Stimulated activated CD8-positive, alpha-beta memory T cell treated with anti-CD3 and anti-CD28 coated beads, Interleukin-12 subunit alpha, Interleukin-12 subunit beta, amount 100 ng/mL, for 4 hours (primary cell): ENCODE measurements around the gene CDC40.

Experiments used
- DNase-seq: peaks from one replicate; pipeline ENCODE4 v3.0.0-alpha.2; 2020; ENCODE audit warnings: low read depth

Gene CDC40

DNA sequence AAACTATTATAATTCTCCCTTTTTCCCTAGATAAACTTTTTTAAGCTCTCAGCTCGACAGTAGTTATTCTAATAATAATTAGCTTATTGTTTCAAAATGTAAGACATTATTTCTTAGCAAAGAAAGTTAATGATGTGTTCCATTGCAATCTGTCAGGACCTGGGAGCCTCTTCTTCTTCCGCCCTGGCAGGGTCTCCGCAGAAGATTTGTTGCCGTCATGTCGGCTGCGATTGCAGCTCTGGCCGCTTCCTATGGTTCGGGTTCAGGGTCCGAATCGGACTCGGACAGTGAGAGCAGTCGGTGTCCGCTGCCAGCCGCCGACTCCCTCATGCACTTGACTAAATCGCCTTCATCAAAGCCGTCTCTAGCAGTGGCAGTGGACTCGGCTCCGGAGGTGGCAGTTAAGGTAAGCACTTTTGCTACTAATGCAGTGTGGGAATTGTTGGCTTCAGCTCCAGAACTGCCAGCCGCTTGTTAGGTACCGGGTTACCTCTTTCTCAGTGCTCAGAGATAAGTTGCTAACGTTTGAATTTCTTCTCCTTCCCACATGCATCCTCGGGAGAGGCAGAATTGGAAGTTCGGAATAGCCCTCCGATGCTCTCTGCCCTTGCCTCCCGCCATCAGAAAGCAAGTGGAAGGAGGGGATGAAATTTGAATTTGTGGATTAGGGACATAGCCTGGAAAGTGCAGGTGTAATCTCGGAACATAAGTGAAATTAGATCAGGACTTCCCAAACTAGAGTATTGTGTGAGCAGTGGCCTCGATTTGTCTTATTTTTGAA, at the start of gene CDC40:
Gene CDC40 (plus strand): TSS at position 200 of the 781 bp plus-strand sequence. CDS start 18 bp downstream, at position 218.
- DNase-seq = peak; percentile 30

DNA sequence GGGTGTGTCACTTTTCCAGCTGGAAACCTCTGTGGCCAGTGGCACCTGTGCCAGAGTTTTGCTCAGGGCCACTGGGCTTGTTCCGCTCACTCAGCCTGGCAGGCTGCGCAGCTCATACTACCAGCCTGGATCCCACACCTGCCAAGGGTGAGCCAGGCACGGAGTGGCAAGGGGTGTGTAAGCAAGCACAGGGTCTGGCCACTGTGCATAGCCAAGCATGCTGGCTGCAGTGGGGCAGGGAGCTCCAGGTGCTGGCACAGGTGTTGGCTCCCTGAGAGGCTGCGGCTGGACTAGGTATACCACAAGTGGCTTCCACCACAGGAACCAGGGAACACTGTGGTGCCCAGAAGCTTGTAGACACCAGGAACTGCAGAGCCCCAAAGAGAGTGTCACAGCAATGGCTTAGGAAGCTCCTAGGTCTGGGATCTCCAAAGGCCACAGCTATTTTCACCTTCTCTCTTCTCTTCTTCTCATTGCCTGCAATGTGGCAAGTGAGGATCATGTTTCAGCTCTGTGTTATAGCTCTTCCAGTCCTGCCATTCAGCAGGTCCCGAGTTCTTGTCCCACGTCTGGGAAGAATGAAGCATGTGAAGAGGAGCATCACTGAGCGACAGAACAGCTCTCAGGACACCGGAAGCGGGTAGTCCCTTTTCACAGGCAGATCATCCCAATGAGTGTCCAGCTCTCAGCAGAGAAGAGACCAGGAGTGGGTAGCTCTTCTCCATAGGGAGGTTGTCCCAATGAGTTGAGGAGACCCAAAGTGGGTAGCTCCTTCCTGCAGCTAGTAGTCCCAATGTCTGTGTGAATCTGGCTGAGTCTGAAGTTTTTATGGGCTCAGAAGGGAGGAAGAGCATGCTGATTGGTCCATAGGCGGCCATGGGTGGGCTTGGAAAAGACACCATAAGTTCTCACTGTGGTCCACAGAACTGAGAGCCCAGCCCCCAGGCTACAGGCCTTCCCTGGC, 42.0 kb upstream of the CDC40 start:
- DNase-seq = no peak

DNA sequence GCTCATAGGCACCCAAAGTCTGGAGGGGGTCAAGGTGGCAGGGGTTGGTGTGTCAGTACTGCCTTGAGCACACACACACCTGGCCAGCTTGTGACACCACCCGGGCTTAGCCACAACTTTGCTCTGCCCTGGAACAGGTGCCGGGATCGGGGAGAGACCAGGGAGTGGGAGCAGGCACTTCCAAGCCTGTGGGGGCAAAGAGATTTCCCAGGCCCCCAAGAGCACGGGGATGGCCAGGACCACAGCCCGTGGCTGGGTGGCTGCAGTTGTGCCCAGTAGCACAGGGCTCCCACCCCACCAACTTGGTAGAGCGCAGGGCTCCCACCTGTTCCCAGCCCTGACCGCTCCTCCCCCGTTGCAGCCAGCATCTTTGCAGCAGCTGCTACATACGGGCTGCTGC, 41.2 kb upstream of the CDC40 start:
- DNase-seq = no peak

DNA sequence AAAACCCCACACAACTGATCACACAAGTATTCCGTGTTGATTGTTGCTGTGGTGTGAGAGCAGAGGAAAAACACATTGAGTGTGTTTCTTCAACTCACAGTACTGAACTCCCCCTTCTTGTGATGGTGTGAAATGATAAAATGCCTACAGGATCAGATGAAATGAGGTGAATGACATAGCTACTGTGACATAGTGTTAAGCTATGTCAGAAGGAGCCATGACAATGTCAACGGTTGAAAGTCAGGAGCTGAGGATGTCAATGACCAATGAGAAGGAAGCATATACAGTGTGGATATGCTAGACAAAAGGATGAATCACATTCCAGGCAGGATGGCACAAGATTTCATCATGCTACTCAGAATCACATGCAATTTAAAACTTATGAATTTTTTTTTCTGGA, 39.6 kb upstream of the CDC40 start:
- DNase-seq = no peak

DNA sequence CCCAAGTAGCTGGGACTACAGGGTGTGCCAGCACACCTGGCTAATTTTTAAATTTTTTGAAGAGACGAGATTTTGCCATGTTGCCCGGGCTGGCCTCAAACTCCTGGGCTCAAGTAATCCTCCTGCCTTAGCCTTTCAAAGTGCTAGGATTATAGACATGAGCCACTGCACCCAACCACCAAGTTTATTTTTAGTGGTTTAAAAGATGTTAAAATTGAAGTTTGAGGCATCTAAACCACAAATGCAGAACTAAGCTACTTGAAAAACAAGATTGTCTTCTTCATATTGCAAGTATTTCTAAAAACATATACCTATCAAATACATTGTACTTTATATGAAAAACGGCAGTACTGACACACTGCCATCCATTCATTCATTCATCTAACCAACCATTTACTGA, 32.4 kb upstream of the CDC40 start:
- no peak for DNase-seq

DNA sequence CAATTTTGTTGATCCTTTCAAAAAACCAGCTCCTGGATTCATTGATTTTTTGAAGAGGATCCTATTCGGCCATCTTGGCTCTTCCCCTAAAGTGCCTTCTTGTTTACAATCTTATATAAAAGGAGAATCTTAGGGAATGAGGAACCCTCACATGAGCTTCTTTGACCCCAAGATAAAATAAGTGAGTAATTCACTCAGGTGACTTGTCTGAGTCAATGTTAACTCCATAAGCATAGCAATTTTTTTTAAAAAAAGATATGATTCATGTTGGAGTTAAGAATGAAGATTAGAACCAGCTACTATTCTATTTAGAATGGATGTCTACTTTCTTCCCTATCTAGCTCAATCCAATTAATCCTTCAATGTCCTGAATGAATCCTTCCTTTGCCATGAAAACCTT, 21.7 kb upstream of the CDC40 start:
- no peak for DNase-seq

DNA sequence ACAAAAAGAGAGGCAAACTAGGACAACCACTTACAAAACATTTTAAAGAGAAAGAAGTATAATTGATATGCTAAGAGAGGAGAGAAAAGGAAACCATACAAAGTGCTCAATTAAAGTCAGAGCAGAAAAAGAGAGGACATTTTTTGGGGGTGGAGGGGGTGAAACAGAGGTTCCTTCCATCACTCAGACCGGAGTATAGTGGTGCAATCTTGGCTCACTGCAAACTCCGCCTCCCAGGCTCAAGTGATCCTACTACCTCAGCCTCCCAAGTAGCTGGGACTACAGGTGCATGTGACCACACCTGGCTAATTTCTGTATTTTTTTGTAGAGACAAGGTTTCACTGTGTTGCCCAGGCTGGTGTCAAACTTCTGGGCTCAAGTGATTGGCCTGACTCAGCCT, 10.1 kb upstream of the CDC40 start:
- DNase-seq = no peak

DNA sequence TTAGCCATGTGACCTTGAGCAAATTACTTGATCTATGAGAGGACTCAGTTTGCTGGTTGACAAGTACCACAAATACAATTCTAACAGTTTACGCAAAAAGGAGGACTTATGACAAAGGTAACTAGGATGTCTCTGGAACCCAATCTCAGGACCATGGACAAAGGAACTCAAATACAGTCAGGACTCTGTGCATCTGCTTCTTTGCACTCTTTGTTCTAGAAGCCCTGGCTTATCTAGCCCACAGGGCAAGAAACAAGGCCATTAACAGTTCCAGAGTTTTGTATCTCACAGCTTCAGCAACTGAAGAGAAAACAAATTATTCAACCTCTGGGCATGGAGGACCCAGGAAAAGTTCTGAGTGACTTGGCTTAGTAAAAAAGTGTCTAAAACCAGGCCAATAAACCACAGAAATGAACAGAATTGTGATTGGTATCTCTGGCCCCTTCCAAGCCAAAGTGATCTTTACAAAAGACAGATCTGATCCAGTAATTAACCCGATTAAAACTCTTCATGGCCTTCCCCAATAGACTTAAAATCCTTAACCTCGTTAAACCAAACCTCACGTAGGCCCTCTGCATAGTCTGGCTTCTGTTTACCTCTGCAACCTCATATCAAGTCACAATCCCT, 6.6 kb upstream of the CDC40 start:
- no peak for DNase-seq

DNA sequence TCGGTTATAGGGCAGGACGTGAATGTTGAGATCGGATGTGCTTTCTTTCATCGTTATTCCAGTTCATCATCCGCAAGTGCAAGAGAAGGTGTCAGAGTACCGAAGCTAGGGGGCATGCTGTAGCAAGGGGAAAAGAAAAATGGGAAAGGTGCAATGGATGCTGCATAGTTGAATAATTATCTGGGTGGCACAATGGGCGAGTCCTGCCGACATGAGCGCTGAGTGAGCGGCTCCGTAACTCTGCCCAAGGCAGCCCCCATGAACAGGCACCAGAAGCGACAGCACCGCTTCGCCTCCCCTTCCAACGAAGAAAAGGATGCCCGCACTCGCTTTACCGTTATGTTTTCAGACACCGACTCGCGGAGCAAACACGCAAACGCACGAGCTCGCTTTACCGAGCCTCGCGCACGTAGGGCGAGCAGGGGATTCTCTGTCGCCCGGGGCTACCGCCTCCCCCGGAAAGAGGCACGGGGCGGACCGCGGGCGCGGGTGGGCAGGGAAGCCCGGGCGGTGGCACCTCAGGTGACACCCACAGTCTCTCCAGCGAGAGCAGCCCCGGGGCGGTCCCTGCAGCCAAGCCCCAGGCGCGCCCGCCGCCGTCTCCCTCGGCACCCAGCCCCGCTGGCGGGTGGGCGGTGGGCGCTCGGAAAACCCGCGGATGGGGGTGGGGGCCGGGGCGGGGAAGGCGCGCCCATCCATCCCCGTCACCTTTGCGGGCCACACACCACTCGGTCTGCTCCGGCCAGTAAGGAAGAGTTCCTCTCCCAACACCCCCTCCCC, 1.4 kb upstream of the CDC40 start:
- DNase-seq = peak; percentile 58

DNA sequence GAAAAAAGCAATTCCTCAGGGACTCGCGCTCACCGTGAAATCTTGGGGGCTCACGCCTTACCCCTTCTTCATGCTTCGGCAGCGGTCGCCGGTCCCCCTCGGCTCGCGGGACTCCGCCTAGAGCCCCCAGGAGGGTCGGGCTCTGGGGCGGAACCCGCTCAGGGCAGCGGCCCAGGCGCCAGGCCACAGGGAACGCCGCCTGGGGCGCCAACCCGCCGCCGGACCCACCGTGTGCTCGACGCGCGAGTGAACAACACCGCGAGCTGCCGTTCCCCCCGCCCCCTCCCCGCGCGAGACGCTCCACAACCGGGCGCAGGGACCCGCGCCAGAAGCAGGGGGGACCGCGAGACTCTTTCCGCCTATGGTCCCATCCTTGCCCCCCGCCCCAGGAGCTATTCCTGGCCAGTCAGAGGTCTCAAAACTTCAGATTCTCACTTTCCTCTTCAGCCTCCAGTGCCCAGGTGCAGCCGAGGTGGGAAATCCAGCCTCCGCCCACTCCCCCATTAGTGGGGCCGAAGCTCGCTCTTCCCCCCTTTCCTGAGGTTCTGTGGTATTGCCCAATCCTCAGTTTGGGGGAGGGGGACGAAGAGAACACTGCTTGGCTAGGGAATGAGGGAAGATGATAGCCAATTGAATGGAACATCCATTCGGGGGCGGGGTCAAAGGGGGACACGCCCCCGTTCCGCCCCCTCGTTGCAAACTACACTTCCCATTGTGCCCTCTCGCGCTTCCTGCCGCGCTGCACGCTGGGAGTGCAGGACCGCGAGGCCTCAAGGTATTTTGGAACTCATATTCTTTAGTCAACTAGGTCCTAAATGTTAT, 610 bp upstream of the CDC40 start, which contains the start of gene WASF1:
Gene WASF1 (minus strand): TSS at position 265 of the 822 bp plus-strand sequence. CDS start 52,069 bp downstream, outside the sequence.
- DNase-seq = peak; percentile 81

DNA sequence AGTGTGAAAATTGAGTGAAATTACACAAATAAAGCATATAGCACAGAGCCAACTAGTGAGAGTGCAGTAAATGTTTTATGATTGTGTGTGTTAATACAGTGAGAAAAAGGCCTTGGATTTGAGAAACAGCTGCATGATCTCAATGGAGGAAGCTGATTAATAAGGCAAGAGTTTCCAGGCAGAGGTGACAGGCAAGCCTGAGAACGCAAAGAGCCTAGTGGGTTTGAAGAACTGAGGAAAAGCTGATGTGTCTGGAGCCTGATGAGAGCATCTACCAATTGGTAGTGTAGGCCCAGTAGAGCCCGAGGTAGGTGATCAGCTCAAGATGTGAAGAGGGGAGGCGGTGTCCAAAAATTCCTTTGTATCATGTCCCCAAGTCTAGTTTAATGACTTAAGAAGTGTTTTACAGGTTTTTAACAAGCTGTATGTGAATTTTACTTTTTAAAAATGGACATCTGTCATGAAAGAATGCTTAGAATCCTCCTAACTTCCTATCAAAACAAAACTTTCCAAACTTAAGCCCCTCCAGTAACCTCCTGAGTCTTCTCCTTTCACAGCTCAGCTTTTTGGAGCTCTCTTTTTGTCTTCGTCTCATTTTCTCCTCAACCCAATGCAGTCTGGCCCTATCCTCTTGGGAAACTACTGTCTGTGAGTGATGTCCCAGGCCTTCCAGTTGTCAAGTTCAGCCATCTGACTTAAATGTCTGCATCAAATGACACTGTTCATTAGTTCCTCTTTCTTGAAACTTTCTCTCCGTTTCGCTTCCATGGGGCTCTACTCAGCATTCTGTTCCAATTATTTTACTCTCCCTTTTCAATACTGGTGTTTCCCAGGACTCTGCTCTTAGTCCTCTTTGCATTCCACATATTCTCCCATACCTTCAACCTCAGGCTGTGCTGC, 1.2 kb downstream of the CDC40 start:
- no peak for DNase-seq

DNA sequence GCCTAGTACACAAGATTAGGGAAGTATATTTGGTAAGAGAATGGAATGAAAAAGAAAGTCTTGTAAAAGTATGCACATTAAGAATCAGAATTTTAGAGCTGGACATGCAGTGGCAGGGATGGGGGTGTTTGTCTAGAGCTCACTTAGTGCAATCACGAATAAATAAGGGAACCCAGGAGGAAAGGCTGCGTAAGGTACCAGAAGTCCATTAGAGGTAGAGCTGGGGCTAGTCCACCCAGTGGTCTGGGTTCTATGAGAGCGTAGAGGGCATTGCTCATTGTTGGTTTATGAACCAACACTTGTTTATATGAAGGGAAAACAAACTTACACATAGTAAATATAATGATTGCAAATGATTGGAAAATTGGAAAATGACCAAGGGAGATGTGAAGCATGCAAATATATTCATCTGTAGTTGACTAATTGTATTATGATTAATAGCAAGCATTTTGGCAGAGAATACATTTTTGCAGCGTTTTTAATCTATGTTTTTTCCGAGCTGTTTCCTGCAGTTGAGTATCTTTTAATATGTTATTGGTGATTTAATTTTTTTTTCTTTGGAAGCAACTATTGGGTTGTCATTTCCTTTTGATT, 3.2 kb downstream of the CDC40 start:
- no peak for DNase-seq

DNA sequence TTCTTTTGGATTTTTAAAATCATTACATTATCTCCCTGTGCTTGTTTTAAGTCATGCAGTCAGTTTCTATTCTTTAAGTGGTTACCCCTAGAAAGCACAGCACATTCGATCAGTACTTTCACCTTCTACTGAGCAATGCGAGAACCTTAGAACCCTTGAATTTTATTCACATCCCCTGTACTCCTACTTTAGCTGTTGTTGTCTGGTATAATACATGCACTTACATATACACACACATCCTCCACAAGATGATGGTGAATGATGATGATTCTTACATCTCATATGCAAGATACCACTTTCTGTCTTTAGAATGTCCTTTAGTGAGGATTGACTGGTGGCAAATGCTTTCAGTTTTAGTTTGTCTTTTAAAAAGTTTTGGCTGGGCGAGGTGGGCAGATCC, 5.7 kb downstream of the CDC40 start:
- no peak for DNase-seq

DNA sequence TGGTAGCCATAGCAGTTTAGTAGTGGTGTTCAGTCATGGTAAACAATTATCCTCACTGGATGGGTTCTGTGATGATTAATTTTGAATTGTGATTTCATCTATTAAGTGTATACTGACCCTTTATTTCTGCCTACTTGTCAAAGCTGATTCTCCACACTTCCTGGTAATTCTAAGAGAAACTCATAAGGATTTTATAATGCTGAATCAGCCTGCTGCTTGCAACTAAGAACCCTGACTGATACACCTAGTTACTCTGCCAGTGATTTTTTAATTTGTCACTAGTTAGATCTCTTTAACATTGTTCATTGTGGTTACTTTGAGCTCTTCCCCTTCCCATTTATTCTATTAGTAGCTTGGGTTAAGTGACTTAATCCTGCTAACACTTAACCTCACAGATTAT, 8.6 kb downstream of the CDC40 start:
- no peak for DNase-seq

DNA sequence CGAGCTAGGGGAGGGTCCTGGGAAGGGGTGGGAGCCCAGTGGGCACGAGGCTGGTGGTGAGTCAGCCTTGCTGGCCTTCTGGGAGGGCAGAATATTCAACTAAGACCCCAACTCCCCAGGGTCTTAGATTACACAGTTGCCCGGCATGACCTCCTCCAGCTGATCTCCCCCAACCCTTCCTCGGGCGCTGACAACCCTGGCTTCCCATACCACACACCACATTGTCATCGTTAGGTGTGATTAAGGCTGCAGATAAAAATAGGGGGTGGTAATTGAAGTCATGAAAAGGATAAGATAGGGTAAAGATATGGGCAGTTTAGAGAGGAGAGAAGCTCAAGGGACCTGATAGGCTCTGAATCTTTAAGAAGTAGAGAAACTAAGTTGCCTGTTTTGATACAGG, 10.5 kb downstream of the CDC40 start:
- no peak for DNase-seq

DNA sequence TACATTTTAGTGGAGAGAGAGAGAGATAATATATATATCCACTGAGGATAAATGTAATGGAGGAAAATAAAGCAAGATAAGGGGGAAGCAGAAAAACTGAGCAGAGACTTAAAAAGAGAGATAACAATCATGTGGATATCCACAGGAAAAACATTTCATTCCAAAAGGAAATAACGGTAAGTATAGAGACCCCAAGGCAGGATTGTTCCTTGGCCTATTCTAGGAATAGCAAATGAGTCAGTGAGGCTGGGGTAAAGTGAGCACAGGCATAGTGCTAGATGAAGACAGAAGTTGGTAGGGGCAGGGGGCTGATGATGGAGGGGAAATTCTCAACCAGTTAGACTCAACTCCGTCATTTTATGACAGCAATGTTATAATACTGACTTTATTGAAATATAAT, 11.2 kb downstream of the CDC40 start:
- DNase-seq = no peak

DNA sequence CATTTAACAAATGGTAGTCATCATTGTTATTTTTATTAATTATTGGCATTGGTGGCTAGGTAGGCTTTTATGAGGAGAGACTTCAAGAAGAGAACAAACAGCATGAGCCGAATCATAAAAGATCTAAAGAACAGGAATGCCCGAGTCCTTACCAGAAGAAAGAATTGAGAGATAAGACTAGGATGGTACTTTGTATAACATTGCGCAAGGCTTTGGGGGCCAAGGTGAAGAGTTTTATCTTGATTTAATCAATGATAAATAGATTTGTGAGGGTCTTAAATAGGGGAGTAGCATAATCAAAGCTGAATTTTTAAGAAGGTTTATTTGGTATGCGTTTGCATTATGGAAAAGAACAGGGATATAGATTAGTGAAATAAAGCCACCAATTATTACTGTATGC, 15.4 kb downstream of the CDC40 start:
- DNase-seq = no peak

DNA sequence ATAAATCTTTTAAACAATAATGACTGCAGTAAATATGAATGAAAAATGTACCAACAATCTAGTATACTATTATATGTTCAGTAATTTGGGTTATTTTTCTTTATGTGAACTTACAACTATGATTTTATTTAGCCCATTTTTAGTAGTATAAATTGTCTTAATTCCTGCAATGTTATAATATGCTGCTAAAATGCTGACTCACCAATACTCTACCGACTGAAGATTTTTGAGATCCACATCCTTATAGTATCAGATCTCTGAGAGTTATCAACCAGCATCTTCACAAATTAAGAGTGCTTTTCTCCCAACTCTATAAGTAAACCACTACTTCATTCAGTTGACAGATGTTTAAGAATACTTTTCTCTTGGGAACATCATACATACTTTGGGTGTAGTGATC, 16.6 kb downstream of the CDC40 start:
- no peak for DNase-seq

DNA sequence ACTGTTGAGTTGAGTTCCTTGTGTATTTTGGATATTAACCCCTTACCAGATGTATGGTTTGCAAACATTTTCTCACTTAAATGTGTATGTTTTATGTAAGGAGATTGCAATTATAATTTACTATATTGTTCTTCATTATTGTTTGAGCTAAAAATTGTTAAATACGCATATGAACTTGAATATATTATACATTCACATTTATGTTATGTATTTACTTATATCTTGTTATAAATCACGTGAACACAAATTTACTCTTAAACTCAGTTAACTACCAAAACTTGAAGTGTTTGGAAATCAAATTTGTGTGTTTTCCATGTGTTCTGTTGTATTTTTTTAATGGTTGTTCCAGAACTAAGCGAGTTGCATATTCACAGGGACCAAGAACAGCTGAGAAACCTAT, 18.3 kb downstream of the CDC40 start:
- DNase-seq = no peak
